ENCODE results near the gene NLRC3.

- TF ChIP-seq CTCF (IDR thresholded peaks at IDR 0.05): peak in 1 of 4 experiments; percentile 26
- TF ChIP-seq POLR2A (IDR thresholded peaks at IDR 0.05): no peak
These were observed 56.4 kb downstream of the NLRC3 start for GRCh38 chr16:3520841-3521240.

Measured in uterus (tissue), 2 donors.